AG04449 (cell line): ENCODE measurements around the gene ATL3.

Experiments used
- CTCF ChIA-PET: fragments of 350-600 bp; formaldehyde crosslinking; extraction: SDS; loops from one replicate; lab custom pipeline; 2021; ENCODE audit warnings: antibody characterized with exemption; lab: Yijun Ruan, JAX
- POLR2A ChIA-PET: fragments of 400-600, 350-600 bp; formaldehyde crosslinking; extraction: SDS; loops from one replicate; lab custom pipeline; 2020; ENCODE audit warnings: antibody characterized with exemption, inconsistent platforms; lab: Yijun Ruan, JAX
- DNase-seq: peaks from one replicate; pipeline ENCODE4 v3.0.0-alpha.2; 2010; ENCODE audit warnings: low read depth, low spot score
- H3K4me3 ChIP-seq: 2 replicates; pipeline ENCODE4 v1.5.1; 2011; ENCODE audit warnings: low read depth, mild to moderate bottlenecking, control low read depth, low read length
- TF ChIP-seq, protein P1 (sequence below): IDR thresholded peaks from one replicate; pipeline ENCODE4 v1.5.1; 2011; ENCODE audit warnings: mild to moderate bottlenecking, moderate library complexity, low read length, control low read depth, inconsistent platforms; ENCODE audit not compliant: insufficient read depth; ENCODE audit errors: missing control alignments

ATL3 gene

DNA sequence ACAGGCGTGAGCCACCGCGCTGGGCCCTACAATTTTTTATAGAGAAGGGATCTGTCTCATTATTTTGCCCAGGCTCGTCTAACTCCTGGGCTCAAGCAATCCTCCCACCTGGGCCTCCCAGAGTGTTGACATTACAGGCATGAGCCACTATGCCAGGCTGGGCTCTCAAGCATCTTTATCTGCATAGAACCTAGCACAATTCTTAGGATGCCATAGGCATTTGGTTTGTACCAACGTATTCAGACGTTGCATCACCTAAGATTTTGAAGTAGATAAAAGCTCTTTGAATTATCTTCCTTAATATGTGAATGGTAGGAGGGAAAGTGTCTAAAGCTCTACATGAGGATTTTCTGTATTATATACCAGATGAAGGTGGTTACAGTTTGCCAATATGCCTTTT, 40.7 kb upstream of the ATL3 start:
- H3K4me3 ChIP-seq, result no peak overlapping the region
- TF ChIP-seq, protein P1, sequence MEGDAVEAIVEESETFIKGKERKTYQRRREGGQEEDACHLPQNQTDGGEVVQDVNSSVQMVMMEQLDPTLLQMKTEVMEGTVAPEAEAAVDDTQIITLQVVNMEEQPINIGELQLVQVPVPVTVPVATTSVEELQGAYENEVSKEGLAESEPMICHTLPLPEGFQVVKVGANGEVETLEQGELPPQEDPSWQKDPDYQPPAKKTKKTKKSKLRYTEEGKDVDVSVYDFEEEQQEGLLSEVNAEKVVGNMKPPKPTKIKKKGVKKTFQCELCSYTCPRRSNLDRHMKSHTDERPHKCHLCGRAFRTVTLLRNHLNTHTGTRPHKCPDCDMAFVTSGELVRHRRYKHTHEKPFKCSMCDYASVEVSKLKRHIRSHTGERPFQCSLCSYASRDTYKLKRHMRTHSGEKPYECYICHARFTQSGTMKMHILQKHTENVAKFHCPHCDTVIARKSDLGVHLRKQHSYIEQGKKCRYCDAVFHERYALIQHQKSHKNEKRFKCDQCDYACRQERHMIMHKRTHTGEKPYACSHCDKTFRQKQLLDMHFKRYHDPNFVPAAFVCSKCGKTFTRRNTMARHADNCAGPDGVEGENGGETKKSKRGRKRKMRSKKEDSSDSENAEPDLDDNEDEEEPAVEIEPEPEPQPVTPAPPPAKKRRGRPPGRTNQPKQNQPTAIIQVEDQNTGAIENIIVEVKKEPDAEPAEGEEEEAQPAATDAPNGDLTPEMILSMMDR, result no peak
- CTCF ChIA-PET, result interaction anchor here (0.8 to 4.0 kb wide), 3 partner anchors 10 to 73 kb away, joined by 3 to 15 read pairs (median 4); no protein-coding TSS in a partner anchor
- POLR2A ChIA-PET, result interaction anchor here (0.5 to 0.8 kb wide), 3 partner anchors 9 to 72 kb away, joined by 3 read pairs; no protein-coding TSS in a partner anchor
- DNase-seq, result no peak

DNA sequence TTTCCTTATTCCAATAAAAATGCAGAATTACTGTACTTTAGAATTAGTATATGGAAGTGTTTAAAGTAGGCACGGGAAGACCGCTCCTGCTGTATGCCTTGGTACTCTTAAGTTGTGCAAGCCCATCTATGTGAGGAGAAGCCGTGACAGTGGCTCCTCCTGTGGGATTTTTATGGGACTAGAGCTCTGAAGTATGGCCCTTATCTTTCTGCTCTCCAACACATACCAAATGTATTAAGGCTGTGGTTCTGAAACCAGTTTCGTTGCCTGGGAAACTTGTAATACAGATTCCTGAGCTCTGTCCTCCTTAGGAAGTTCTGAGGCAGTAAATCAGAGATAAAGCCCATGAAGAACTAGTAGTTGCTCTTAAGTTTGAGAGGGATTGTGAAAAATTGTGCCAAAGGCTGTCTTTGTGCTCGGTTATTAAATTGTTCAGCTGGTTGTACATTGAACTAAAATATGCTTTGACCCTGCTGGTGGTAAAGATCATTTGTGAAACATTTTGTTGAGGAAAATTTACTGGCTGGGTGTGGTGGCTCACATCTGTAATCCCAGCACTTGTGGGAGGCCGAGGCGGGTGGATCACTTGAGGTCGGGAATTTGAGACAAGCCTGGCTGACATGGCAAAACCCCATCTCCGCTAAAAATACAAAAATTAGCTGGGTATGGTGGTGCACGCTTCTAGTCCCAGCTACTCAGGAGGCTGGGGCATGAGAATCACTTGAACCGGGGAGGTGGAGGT, 39.5 kb upstream of the ATL3 start:
- peak; percentile 74 for DNase-seq
- no peak overlapping the region for H3K4me3 ChIP-seq
- POLR2A ChIA-PET, result interaction anchor here (1.5 kb wide), 1 partner anchor 9 kb away, joined by 3 read pairs; no protein-coding TSS in a partner anchor
- TF ChIP-seq, protein P1, result peak; percentile 33
- CTCF ChIA-PET, result interaction anchor here (0.7 to 4.0 kb wide), 5 partner anchors 24 to 72 kb away, joined by 3 to 15 read pairs (median 3); no protein-coding TSS in a partner anchor

- CTCF ChIA-PET, result interaction anchor here (1.0 to 1.4 kb wide), 2 partner anchors 29 to 40 kb away, joined by 3 to 6 read pairs; no protein-coding TSS in a partner anchor
- H3K4me3 ChIP-seq, result no peak overlapping the region
- POLR2A ChIA-PET, result interaction anchor here (1.5 kb wide), 1 partner anchor 10 kb away, joined by 3 read pairs; no protein-coding TSS in a partner anchor
- TF ChIP-seq, protein P1, result no peak
- no peak for DNase-seq
Measured at GRCh38 chr11:63709336-63709884, 38.2 kb upstream of the ATL3 start.

DNA sequence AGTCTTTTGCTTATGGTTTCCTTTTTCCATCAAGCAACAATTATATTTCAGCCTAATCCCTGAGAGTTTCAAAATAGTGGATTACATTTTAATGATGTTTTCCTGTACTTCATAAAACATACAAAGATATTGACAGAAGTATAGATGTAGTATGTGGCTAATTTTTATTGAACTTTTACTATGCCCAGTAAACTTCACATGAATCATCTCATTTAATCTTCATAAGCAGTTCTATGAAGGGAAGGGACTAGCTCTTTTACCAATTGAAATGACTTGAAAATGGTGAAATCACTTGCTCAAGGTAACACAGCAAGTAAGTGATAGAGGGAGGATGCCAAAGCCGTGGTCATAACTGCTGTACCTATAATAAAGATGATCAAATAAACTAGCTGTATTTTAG, 37.6 kb upstream of the ATL3 start:
- no peak for DNase-seq
- TF ChIP-seq, protein P1, result no peak
- H3K4me3 ChIP-seq, result no peak overlapping the region
- ChIA-PET POLR2A (no interaction called here), CTCF (interaction anchor here (1.0 to 1.5 kb wide), 3 partner anchors 9 to 40 kb away, joined by 3 to 6 read pairs (median 5); no protein-coding TSS in a partner anchor)

- CTCF ChIA-PET, result interaction anchor here (0.8 to 1.5 kb wide), 3 partner anchors 11 to 63 kb away, joined by 3 to 6 read pairs (median 3); no protein-coding TSS in a partner anchor
- TF ChIP-seq, protein P1, result no peak
- POLR2A ChIA-PET, result no interaction called here
Measured at GRCh38 chr11:63705526-63705925, 34.4 kb upstream of the ATL3 start.

GRCh38 chr11:63699896-63700295, 28.7 kb upstream of the ATL3 start:
- TF ChIP-seq, protein P1, result no peak
- H3K4me3 ChIP-seq, result no peak overlapping the region
- no peak for DNase-seq
- POLR2A ChIA-PET, result no interaction called here
- CTCF ChIA-PET, result interaction anchor here (1.3 to 4.1 kb wide), 3 partner anchors 8 to 61 kb away, joined by 3 to 24 read pairs (median 5); no protein-coding TSS in a partner anchor

More at GRCh38 chr11:63705526-63705925, 34.4 kb upstream of the ATL3 start:
- no peak for DNase-seq
- no peak overlapping the region for H3K4me3 ChIP-seq
